Uterus (tissue), 2 donors: Measurements from ENCODE around the gene UROS.

Experiments
- POLR2A ChIP-seq, 2 donors: fragments of 450-650 bp; IDR thresholded peaks; one replicate each; pipeline ENCODE4 v1.6.1; 2016; ENCODE audit warnings: antibody characterized with exemption in 2 of 2, mild to moderate bottlenecking in 1 of 2, moderate library complexity in 1 of 2
- TF ChIP-seq, protein P1 (sequence below), 4 experiments: fragments of 200-600 bp in 2 of 4; fragments of 450-650 bp in 2 of 4; sonication (generic) in 2 of 4; IDR thresholded peaks; one replicate each; pipeline ENCODE4 v1.5.1; 2016 to 2019; ENCODE audit warnings: antibody characterized with exemption in 4 of 4, mild to moderate bottlenecking in 2 of 4, moderate library complexity in 1 of 4

- TF ChIP-seq, protein P1, sequence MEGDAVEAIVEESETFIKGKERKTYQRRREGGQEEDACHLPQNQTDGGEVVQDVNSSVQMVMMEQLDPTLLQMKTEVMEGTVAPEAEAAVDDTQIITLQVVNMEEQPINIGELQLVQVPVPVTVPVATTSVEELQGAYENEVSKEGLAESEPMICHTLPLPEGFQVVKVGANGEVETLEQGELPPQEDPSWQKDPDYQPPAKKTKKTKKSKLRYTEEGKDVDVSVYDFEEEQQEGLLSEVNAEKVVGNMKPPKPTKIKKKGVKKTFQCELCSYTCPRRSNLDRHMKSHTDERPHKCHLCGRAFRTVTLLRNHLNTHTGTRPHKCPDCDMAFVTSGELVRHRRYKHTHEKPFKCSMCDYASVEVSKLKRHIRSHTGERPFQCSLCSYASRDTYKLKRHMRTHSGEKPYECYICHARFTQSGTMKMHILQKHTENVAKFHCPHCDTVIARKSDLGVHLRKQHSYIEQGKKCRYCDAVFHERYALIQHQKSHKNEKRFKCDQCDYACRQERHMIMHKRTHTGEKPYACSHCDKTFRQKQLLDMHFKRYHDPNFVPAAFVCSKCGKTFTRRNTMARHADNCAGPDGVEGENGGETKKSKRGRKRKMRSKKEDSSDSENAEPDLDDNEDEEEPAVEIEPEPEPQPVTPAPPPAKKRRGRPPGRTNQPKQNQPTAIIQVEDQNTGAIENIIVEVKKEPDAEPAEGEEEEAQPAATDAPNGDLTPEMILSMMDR (IDR thresholded peaks at IDR 0.05) = no peak
- no peak for TF ChIP-seq POLR2A (IDR thresholded peaks at IDR 0.05)
Measured at GRCh38 chr10:125747417-125747816, 75.6 kb downstream of the UROS start.
